Activated CD4-positive, alpha-beta memory T cell treated with anti-CD3 and anti-CD28 coated beads for 36 hours (primary cell): Measurements from ENCODE around the gene RGS9. TPM values are rescaled to one million over a fixed set of nuclear protein-coding genes. Genes with fewer than 3 reads are reported as not detected.
"Not testable (repeated sequence)": the region's sequence is repeated elsewhere in the genome, so short reads cannot be mapped to it uniquely, and the experiment has no call there.

Experiments
- CTCF ChIA-PET: fragments of 350-600 bp; sonication (Branson Sonifier 250); formaldehyde crosslinking; loops from one replicate; lab custom pipeline; 2021; ENCODE audit warnings: antibody characterized with exemption, inconsistent platforms; lab: Charles Lee
- POLR2A ChIA-PET: fragments of 350-600 bp; sonication (Branson Sonifier 250); formaldehyde crosslinking; loops from one replicate; lab custom pipeline; 2021; ENCODE audit warnings: antibody characterized with exemption; lab: Charles Lee
- DNase-seq: peaks from one replicate; pipeline ENCODE4 v3.0.0-alpha.2; 2020
- H3K27ac Mint-ChIP-seq: one replicate; pipeline ENCODE4 v1.8.0; 2021; ENCODE audit warnings: mixed read lengths
- H3K27me3 Mint-ChIP-seq: one replicate; pipeline ENCODE4 v1.8.0; 2021; ENCODE audit warnings: mixed read lengths
- H3K36me3 Mint-ChIP-seq: one replicate; pipeline ENCODE4 v1.8.0; 2021; ENCODE audit warnings: mixed read lengths
- H3K4me1 Mint-ChIP-seq: one replicate; pipeline ENCODE4 v1.8.0; 2021; ENCODE audit warnings: low read depth, mixed read lengths
- H3K4me3 Mint-ChIP-seq: one replicate; pipeline ENCODE4 v1.8.0; 2021; ENCODE audit warnings: mild to moderate bottlenecking, mixed read lengths
- H3K9me3 Mint-ChIP-seq: one replicate; pipeline ENCODE4 v1.8.0; 2021; ENCODE audit warnings: mixed read lengths
- intact Hi-C: fragments of 100-400 bp; cut with micrococcal nuclease; formaldehyde crosslinking; loops from one replicate; pipeline ENCODE4 v1.15.1; 2023
- total RNA-seq, 2 experiments: library from RNA; stranded (reverse); gene quantifications; one replicate each; pipeline ENCODE4 v1.2.3, GENCODE V29; 2021

Gene RGS9
- total RNA-seq, 2 experiments from 2014 or later, result 6.4 to 8.7 TPM

DNA sequence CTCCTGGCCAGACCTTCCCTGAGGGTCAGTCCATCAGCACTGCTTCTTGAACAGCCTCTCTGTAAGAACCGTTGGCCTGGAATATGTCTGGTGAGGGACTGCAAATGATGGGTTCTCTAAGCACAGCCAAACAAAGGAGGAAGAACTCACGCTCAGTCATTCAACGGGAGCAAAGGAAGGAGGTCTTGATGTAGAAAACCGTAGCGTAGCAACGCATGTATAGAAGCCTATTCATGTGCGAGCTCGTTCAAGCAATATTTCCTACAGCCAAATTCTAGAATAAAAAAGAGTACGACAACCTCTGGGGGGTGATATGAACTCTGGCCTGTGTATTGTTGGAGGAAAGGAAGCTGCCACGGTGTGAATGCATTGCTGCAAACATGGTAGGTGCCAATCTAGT is 64.2 kb downstream of the RGS9 start:
- POLR2A ChIA-PET, result no interaction called here
- CTCF ChIA-PET, result interaction anchor here (0.7 to 1.3 kb wide), 2 partner anchors 67 to 786 kb away, joined by 3 read pairs; no protein-coding TSS in a partner anchor
- intact Hi-C loops, result no loop called here

DNA sequence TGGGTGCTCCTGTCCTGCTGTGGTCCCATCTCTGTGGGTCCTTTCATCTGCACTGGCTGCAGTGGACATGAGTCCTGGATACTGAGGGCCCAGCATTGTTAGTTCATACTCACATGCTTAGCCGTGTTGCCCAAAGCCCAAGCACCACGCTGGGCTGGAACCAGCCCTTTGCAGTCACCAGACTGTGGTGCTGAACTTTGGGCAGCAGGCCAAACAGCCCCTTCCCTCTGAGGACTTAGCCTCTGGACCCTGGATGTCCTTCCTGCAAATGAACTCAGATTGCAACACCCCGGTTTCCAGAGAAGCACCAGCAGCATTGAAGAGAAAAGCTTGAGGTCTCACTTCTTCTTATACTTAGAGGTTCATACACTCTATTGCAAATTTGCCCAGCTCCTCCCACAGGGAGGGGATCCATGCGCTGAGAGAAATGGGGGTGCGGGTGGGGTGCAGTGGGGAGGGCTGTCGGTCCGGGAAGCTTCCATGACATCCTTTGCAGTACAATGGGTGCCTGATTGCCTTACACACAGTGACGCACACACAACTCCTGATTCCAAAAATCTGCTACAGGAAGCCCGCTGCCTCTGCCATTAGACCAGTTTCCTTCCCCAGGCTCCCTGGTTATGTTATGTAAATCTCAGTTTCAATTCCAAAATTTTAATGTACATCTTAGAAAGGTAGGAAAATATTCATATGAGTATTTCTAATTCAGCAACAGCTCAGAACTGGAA is 65.8 kb downstream of the RGS9 start:
- Mint-ChIP-seq H3K4me1 (peaks cover 17% of the 10 kb centered on the region), H3K27me3 (peaks cover 2% of the 10 kb centered on the region), H3K9me3 (no peaks in the 10 kb centered on the region), H3K27ac (no peak overlapping the region), H3K4me3 (no peak overlapping the region), H3K36me3 (no peaks in the 10 kb centered on the region)
- ChIA-PET CTCF (no interaction called here), POLR2A (interaction anchor here (0.7 kb wide), 1 partner anchor 27 kb away, joined by 3 read pairs; no protein-coding TSS in a partner anchor)
- DNase-seq, result no peak
- intact Hi-C loops, result no loop called here

More for the DNA sequence above, 64.2 kb downstream of the RGS9 start:
- H3K9me3 Mint-ChIP-seq, result no peaks in the 10 kb centered on the region
- no peak for DNase-seq
- peaks cover 2% of the 10 kb centered on the region for H3K27me3 Mint-ChIP-seq
- no peak overlapping the region for H3K4me3 Mint-ChIP-seq
- no peaks in the 10 kb centered on the region for H3K36me3 Mint-ChIP-seq
- H3K27ac Mint-ChIP-seq, result no peak overlapping the region
- H3K4me1 Mint-ChIP-seq, result peaks cover 12% of the 10 kb centered on the region

DNA sequence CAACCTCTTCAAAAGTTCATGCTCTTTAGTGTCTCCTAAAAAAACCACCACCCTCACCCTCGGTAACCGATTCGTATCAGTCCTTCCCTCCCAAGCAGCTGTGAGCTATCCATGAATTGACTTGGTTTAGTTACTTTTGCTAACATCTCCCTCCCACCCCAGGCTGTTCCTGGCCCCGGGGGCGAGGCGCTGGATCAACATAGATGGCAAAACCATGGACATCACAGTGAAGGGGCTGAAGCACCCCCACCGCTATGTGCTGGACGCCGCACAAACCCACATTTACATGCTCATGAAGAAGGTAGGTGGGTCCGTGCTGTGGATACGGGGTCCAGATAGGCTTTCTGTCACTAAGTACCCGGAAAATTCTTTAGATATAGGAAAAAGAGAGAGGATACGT is 66.8 kb downstream of the RGS9 start:
- Mint-ChIP-seq H3K4me3 (no peak overlapping the region), H3K27me3 (peaks cover 2% of the 10 kb centered on the region), H3K36me3 (no peaks in the 10 kb centered on the region), H3K27ac (no peak overlapping the region), H3K9me3 (no peaks in the 10 kb centered on the region), H3K4me1 (peaks cover 12% of the 10 kb centered on the region)
- ChIA-PET CTCF (interaction anchor here (0.6 kb wide), 1 partner anchor 355 kb away, joined by 3 read pairs; no protein-coding TSS in a partner anchor), POLR2A (no interaction called here)
- intact Hi-C loops, result no loop called here
- DNase-seq, result no peak

DNA sequence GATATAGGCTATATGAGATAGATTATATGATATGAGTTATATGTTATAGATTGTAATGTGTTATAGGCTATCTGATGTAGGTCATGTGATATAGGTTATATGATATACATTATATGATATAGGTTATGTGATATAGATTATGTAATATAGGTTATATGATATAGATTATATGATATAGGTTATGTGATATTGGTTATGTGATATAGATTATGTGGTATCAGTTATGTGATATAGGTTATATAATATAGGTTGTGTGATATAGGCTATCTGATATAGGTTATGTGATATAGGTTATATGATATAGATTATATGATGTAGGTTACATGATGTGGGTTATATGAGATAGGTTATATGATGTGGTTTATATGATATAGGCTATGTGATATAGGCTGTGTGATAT is 68.5 kb downstream of the RGS9 start:
- DNase-seq, result no peak
- H3K4me3 Mint-ChIP-seq, result no peak overlapping the region
- H3K27ac Mint-ChIP-seq, result no peak overlapping the region
- CTCF ChIA-PET, result no interaction called here
- peaks cover 12% of the 10 kb centered on the region for H3K4me1 Mint-ChIP-seq
- H3K9me3 Mint-ChIP-seq, result no peaks in the 10 kb centered on the region
- H3K36me3 Mint-ChIP-seq, result no peaks in the 10 kb centered on the region
- POLR2A ChIA-PET, result no interaction called here
- intact Hi-C loops, result no loop called here
- no peaks in the 10 kb centered on the region for H3K27me3 Mint-ChIP-seq

DNA sequence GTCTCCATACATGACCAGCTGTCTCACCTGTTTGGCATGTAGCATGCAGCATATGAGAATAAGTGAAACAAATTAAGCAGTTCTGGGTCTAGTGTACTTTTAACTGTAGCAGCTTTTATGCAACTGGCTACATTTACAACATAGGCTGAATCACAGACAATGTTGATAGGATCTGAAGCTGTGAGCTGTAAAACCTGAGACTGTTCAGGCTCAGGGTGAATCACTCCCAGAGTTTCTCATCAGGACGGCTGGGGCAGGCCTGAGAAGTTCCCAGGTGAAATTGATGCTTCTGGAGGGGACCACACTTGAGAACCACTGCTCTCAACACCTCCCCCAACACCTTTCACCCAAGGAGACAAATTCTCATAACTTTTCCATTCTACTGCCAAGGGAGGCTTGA is 70.3 kb downstream of the RGS9 start:
- H3K9me3 Mint-ChIP-seq, intact Hi-C loops, H3K36me3 Mint-ChIP-seq, H3K27me3 Mint-ChIP-seq, H3K27ac Mint-ChIP-seq, H3K4me3 Mint-ChIP-seq: not testable (repeated sequence)
- POLR2A ChIA-PET, result interaction anchor here (0.9 kb wide), 1 partner anchor 27 kb away, joined by 3 read pairs; no protein-coding TSS in a partner anchor
- CTCF ChIA-PET, result interaction anchor here (1.2 kb wide), 1 partner anchor 77 kb away, joined by 3 read pairs; no protein-coding TSS in a partner anchor
- DNase-seq, result peak; percentile 41
- H3K4me1 Mint-ChIP-seq, result peaks cover 16% of the 10 kb centered on the region

DNA sequence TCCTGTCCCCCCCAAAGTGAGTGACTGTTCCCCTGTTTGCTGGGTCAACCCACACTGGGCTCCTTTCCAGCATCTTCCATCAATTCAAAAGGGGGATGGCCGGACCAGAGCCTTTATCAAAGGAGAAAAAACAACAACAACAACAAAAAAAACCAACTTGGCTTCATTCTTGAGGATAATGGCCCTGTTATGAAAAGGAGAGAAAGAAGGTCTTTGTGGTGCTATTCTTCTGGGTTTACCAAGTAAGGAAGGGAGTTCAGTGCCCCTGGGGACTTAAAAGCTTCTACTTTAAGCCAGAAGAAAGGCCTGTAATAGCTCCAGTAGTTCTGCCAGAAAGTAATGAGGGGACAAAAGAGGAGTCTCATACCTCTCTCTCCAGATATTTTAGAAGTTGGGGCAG is 71.5 kb downstream of the RGS9 start:
- H3K4me1 Mint-ChIP-seq, result peaks cover 16% of the 10 kb centered on the region
- CTCF ChIA-PET, result no interaction called here
- POLR2A ChIA-PET, result no interaction called here
- no peaks in the 10 kb centered on the region for H3K9me3 Mint-ChIP-seq
- intact Hi-C loops, result no loop called here
- no peak overlapping the region for H3K27ac Mint-ChIP-seq
- H3K27me3 Mint-ChIP-seq, result peaks cover 9% of the 10 kb centered on the region
- H3K4me3 Mint-ChIP-seq, result no peak overlapping the region
- DNase-seq, result no peak
- H3K36me3 Mint-ChIP-seq, result no peaks in the 10 kb centered on the region

DNA sequence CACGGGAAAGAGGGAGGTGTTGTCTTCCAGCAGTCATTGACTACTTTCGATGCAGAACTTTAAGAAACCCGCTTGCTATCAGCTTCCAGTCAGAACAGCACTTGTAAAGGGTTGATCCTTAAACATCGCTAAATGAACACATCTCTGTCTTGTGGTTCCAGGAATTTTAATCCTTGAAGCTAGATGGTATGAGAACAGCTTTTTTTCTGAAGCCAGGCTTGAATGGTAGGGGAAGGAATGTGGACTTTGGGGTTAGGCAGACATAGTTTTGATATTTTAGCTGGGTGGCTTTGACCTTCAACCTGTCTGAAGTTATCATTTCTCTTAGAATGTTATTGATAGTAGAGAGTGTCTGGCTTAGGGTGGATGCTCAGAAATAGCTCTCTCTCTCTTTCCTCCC is 81.1 kb downstream of the RGS9 start:
- intact Hi-C loops, result no loop called here
- H3K4me1 Mint-ChIP-seq, result no peaks in the 10 kb centered on the region
- H3K27ac Mint-ChIP-seq, result no peak overlapping the region
- ChIA-PET CTCF (interaction anchor here (0.6 to 2.2 kb wide), 2 partner anchors 76 to 81 kb away, joined by 3 to 9 read pairs; partner anchors contain the start of gene RGS9), POLR2A (no interaction called here)
- no peaks in the 10 kb centered on the region for H3K36me3 Mint-ChIP-seq
- no peaks in the 10 kb centered on the region for H3K9me3 Mint-ChIP-seq
- H3K4me3 Mint-ChIP-seq, result no peak overlapping the region
- H3K27me3 Mint-ChIP-seq, result peaks cover 16% of the 10 kb centered on the region
- no peak for DNase-seq

DNA sequence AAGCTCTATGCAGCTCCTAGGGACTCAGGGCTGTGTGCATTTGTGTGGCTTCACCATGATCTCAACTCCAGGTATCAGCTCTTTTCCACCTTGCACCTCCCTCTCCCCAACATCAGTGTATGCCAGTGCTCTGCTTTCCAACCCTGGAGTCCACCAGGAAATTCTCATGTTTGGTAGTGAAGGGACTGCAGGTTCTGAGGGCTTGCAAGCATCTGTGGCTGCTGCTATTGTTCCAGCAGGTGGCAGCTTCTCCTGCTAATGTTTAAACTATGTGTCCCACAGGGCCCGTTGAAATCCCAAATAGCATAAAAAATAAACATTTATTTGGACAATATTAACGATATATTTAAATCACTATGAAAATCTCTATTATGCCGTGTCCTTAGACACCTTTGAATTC is 82.0 kb downstream of the RGS9 start:
- intact Hi-C loops, result no loop called here
- Mint-ChIP-seq H3K4me3 (no peak overlapping the region), H3K9me3 (no peaks in the 10 kb centered on the region), H3K36me3 (no peaks in the 10 kb centered on the region), H3K27me3 (peaks cover 11% of the 10 kb centered on the region), H3K27ac (no peak overlapping the region), H3K4me1 (no peaks in the 10 kb centered on the region)
- ChIA-PET POLR2A (no interaction called here), CTCF (interaction anchor here (1.1 to 2.2 kb wide), 4 partner anchors 21 to 947 kb away, joined by 4 to 9 read pairs (median 4); no protein-coding TSS in a partner anchor)
- no peak for DNase-seq

DNA sequence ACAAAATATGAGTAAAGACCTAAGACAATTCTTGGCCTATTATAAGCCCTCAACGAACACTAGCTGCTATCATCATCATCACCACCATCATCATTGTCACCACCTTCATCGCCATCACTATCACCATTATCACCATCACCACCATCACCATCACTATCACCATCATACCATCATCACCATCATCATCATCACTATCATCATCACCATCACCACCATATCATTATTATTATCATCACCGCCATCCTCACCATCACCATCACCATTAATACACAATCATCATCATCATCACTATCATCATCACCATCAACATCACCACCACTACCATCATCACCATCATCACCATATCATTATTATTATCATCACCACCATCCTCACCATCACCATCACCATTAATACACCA is 82.5 kb downstream of the RGS9 start:
- Mint-ChIP-seq H3K27ac (no peak overlapping the region), H3K36me3 (no peaks in the 10 kb centered on the region)

DNA sequence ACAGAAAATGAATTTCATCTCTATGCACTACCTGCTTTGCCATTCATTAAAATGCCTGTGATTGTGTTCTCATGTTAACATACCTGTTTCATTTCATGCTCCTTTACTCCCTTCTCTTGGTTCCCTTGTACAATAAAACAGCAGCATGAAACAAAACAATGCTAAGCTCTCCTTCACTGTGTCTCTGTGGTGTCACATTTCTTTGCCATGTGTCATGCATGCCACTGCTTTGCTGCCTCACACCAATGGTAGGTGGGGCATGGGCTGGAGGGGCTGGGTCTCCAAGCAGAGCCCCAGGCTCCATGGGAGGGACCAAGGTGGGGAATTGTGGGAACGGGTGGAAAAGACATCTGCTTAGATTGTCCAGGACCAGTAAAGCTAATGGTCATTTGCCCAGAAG is 83.6 kb downstream of the RGS9 start:
- Mint-ChIP-seq H3K27ac (no peak overlapping the region), H3K4me3 (no peak overlapping the region), H3K36me3 (no peaks in the 10 kb centered on the region), H3K9me3 (no peaks in the 10 kb centered on the region), H3K27me3 (peaks cover 5% of the 10 kb centered on the region), H3K4me1 (no peaks in the 10 kb centered on the region)
- ChIA-PET POLR2A (no interaction called here), CTCF (interaction anchor here (1.3 to 2.2 kb wide), 2 partner anchors 74 to 943 kb away, joined by 4 to 9 read pairs; no protein-coding TSS in a partner anchor)
- intact Hi-C loops, result no loop called here
- DNase-seq, result no peak

More for the DNA sequence above, 82.5 kb downstream of the RGS9 start:
- Mint-ChIP-seq H3K27me3 (peaks cover 8% of the 10 kb centered on the region), H3K9me3 (no peaks in the 10 kb centered on the region), H3K4me3 (no peak overlapping the region), H3K4me1 (no peaks in the 10 kb centered on the region)
- POLR2A ChIA-PET, result no interaction called here
- DNase-seq, result no peak
- intact Hi-C loops, result no loop called here
- CTCF ChIA-PET, result interaction anchor here (1.1 to 2.2 kb wide), 4 partner anchors 21 to 946 kb away, joined by 4 to 9 read pairs (median 4); no protein-coding TSS in a partner anchor

DNA sequence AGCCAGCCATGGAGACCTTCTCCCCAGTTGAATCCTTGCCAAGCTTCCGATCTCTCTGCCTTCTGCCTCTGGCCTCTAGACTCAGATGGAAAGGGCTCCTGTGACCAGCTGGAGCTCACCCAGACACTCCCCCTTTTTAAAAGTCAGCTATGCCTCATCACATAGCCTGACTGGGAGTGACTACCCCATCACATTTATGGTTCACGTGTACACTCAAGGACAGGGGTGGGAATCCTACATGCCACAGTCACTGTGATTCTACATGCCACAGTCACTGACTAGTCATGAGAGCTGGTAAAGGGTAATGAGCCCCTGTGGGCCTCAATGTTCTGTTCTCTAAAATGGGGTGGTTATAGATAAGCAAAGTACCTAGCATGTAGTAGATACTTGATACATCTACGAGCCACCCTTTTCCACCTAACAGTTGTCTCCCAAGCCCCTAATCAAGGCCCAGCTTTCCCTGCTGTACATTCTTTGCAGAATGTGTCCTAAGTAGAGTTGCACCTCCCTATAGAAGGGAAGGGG is 85.1 kb downstream of the RGS9 start:
- DNase-seq, result no peak
- Mint-ChIP-seq H3K27me3 (peaks cover 8% of the 10 kb centered on the region), H3K27ac (no peak overlapping the region), H3K4me1 (no peaks in the 10 kb centered on the region), H3K9me3 (no peaks in the 10 kb centered on the region), H3K4me3 (no peak overlapping the region), H3K36me3 (no peaks in the 10 kb centered on the region)
- ChIA-PET POLR2A (no interaction called here), CTCF (interaction anchor here (1.2 kb wide), 1 partner anchor 9 kb away, joined by 3 read pairs; no protein-coding TSS in a partner anchor)
- intact Hi-C loops, result no loop called here

DNA sequence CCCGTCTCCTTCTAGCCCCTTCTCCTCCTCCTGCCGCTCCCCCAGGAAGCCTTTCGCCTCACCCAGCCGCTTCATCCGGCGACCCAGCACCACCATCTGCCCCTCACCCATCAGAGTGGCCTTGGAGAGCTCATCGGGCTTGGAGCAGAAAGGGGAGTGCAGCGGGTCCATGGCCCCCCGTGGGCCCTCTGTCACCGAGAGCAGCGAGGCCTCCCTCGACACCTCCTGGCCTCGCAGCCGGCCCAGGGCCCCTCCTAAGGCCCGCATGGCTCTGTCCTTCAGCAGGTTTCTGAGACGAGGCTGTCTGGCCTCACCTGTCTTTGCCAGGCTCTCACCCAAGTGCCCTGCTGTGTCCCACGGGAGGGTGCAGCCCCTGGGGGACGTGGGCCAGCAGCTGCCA is 87.9 kb downstream of the RGS9 start:
- CTCF ChIA-PET, result no interaction called here
- Mint-ChIP-seq H3K4me3 (no peak overlapping the region), H3K27ac (no peak overlapping the region), H3K9me3 (no peaks in the 10 kb centered on the region), H3K36me3 (no peaks in the 10 kb centered on the region), H3K4me1 (peaks cover 26% of the 10 kb centered on the region), H3K27me3 (peaks cover 15% of the 10 kb centered on the region)
- POLR2A ChIA-PET, result no interaction called here
- no peak for DNase-seq
- intact Hi-C loops, result no loop called here
